Spleen (tissue), 11 donors: ENCODE measurements around the gene NR3C1. TPM values are rescaled to one million over a fixed set of nuclear protein-coding genes. Genes with fewer than 3 reads are reported as not detected.

ENCODE experiments used
- DNase-seq: peaks from one replicate; pipeline ENCODE4 v3.0.0-alpha.2; 2020
- H3K27ac ChIP-seq, 8 donors: fragments of 200-600 bp; sonication (generic) in 7 of 8; 1 replicate in 4 of 8; 2 replicates in 4 of 8; pipeline versions ENCODE4 v1.5.0 to v1.8.0; 2016 to 2021; ENCODE audit warnings: inconsistent platforms in 4 of 8, mild to moderate bottlenecking in 4 of 8, moderate library complexity in 1 of 8
- H3K27me3 ChIP-seq, 7 donors: fragments of 200-600 bp; sonication (generic) in 6 of 7; replicated peaks in 1 of 7; 1 replicate in 4 of 7; 2 replicates in 3 of 7; pipeline versions ENCODE4 v1.5.0 to v1.8.0; 2016 to 2021; ENCODE audit warnings: inconsistent platforms in 3 of 7, mild to moderate bottlenecking in 1 of 7
- H3K36me3 ChIP-seq, 6 donors: fragments of 200-600 bp; sonication (generic) in 5 of 6; 1 replicate in 4 of 6; 2 replicates in 2 of 6; pipeline versions ENCODE4 v1.5.0 to v1.8.0; 2016 to 2021; ENCODE audit warnings: inconsistent platforms in 2 of 6
- H3K4me1 ChIP-seq, 6 donors: fragments of 200-600 bp; sonication (generic) in 5 of 6; 1 replicate in 3 of 6; 2 replicates in 3 of 6; pipeline versions ENCODE4 v1.5.0 to v1.8.0; 2016 to 2021; ENCODE audit warnings: inconsistent platforms in 3 of 6
- H3K4me3 ChIP-seq, 8 donors: fragments of 200-600 bp; sonication (generic) in 7 of 8; 1 replicate in 4 of 8; 2 replicates in 4 of 8; pipeline versions ENCODE4 v1.5.0 to v1.8.0; 2016 to 2021; ENCODE audit warnings: inconsistent platforms in 4 of 8, mild to moderate bottlenecking in 4 of 8, moderate library complexity in 2 of 8
- H3K9me3 ChIP-seq, 8 donors: fragments of 200-600 bp; sonication (generic) in 7 of 8; 1 replicate in 4 of 8; 2 replicates in 4 of 8; pipeline versions ENCODE4 v1.5.0 to v1.8.0; 2016 to 2021; ENCODE audit warnings: inconsistent platforms in 4 of 8
- CTCF ChIP-seq, 11 experiments: fragments of 200-600 bp in 7 of 11; fragments of 450-650 bp in 4 of 11; sonication (generic) in 4 of 11; IDR thresholded peaks in 8 of 11; conservative IDR thresholded peaks in 3 of 11; 1 replicate in 7 of 11; 2 replicates in 4 of 11; pipeline versions ENCODE4 v1.4.0 to v1.8.0; 2016 to 2021; ENCODE audit warnings: antibody characterized with exemption in 11 of 11, inconsistent platforms in 4 of 11, mild to moderate bottlenecking in 1 of 11
- POLR2A ChIP-seq, 3 donors: fragments of 450-650 bp; IDR thresholded peaks; one replicate each; pipeline ENCODE4 v1.5.1; 2017; ENCODE audit warnings: antibody characterized with exemption in 3 of 3, mild to moderate bottlenecking in 1 of 3
- POLR2AphosphoS5 ChIP-seq, 3 donors: sonication (generic); formaldehyde crosslinking; IDR thresholded peaks; one replicate each; pipeline ENCODE4 v1.5.1; 2017; ENCODE audit warnings: antibody characterized with exemption in 3 of 3
- WGBS, 5 donors: extraction: QIAGEN DNeasy Blood & Tissue Kit in 3 of 5; methylation state at CpG; one replicate each; pipeline versions ENCODE4 v1.1.5 to v1.1.7; 2013 to 2018; 5-methylcytosine and 5-hydroxymethylcytosine counted together
- intact Hi-C: fragments of 100-400 bp; cut with DNase I; formaldehyde crosslinking; loops from one replicate; pipeline ENCODE4 v1.15.0; 2023; ENCODE audit warnings: low total_unique reads
- polyA plus RNA-seq, 3 donors: library from polyadenylated mRNA; stranded (reverse); fragments of 200-250 nt; gene quantifications; one replicate each; pipeline ENCODE4 v1.2.1, GENCODE V29; 2013
- total RNA-seq, 7 donors: library from RNA; depleted of rRNA in 3 of 7; stranded (reverse); fragments of >200 nt in 3 of 7; fragmentation: NEBNext Ultra II Directional in 4 of 7; extraction: Animal tissue kit (Norgen Biotek cat#: 25700) in 4 of 7; gene quantifications; one replicate each; pipeline versions ENCODE4 v1.1.0 to v1.2.1, GENCODE V29; 2016 to 2021
- donor health status: healthy with polysubstance abuse.
- donor health status: DM: no; HTN: no; CAD: no; lungs with moderate emphysema.
- donor health status: DM: no; HTN: no; CAD: no.
- donor health status: Bipolar disorder and iron deficiency.
- donor health status: healthy.
- donor health status: DM: no; HTN: no; CAD: no.
- donor health status: DM: yes; HTN: yes; CAD: no.

Gene NR3C1
- total and polyA plus RNA-seq, 10 donors = 18.2 to 97.8 (median 71.2) TPM

- TF ChIP-seq CTCF (IDR thresholded peaks at IDR 0.05 in 8 of 11, conservative IDR thresholded peaks at IDR 0.05 in 3 of 11) (no peak), POLR2A (IDR thresholded peaks at IDR 0.05) (no peak), POLR2AphosphoS5 (IDR thresholded peaks at IDR 0.05) (no peak)
- no peak overlapping the region for H3K4me3 ChIP-seq
- H3K9me3 ChIP-seq = no peaks in the 10 kb centered on the region
- H3K27ac ChIP-seq = no peak overlapping the region
- no peaks in the 10 kb centered on the region for H3K27me3 ChIP-seq
- no peak for DNase-seq
- 83 to 91% (median 89%) methylated on average over 5 of the region's 5 CpGs for WGBS, 5 donors
- peaks cover 0 to 88% (median 29%) of the 10 kb centered on the region in 6 donors for H3K4me1 ChIP-seq
- intact Hi-C loops = no loop called here
- H3K36me3 ChIP-seq = peaks cover 0 to 6% (median 0%) of the 10 kb centered on the region in 6 donors
These were observed 83.9 kb downstream of the NR3C1 start for GRCh38 chr5:143319437-143320227.

GRCh38 chr5:143318833-143319232 lies 84.7 kb downstream of the NR3C1 start:
- Histone ChIP-seq H3K4me3 (no peak overlapping the region), H3K9me3 (no peaks in the 10 kb centered on the region), H3K27ac (no peak overlapping the region), H3K36me3 (peaks cover 0 to 4% (median 0%) of the 10 kb centered on the region in 6 donors), H3K27me3 (no peaks in the 10 kb centered on the region), H3K4me1 (peaks cover 0 to 96% (median 34%) of the 10 kb centered on the region in 6 donors)
- intact Hi-C loops = no loop called here
- TF ChIP-seq POLR2AphosphoS5 (IDR thresholded peaks at IDR 0.05) (no peak), CTCF (IDR thresholded peaks at IDR 0.05 in 8 of 11, conservative IDR thresholded peaks at IDR 0.05 in 3 of 11) (no peak), POLR2A (IDR thresholded peaks at IDR 0.05) (no peak)
- no peak for DNase-seq
- 83 to 100% (median 97%) methylated on average over 1 of the region's 1 CpG for WGBS, 5 donors

- no peak for TF ChIP-seq CTCF (IDR thresholded peaks at IDR 0.05 in 8 of 11, conservative IDR thresholded peaks at IDR 0.05 in 3 of 11)
- no peak for TF ChIP-seq POLR2AphosphoS5 (IDR thresholded peaks at IDR 0.05)
- TF ChIP-seq POLR2A (IDR thresholded peaks at IDR 0.05) = no peak
- intact Hi-C loops = no loop called here
- DNase-seq = no peak
- 83 to 100% (median 89%) methylated on average over 1 of the region's 1 CpG for WGBS, 5 donors
- Histone ChIP-seq H3K36me3 (peaks cover 0 to 8% (median under 1%) of the 10 kb centered on the region in 6 donors), H3K4me3 (no peak overlapping the region), H3K4me1 (peaks cover 0 to 97% (median 35%) of the 10 kb centered on the region in 6 donors), H3K27me3 (no peaks in the 10 kb centered on the region), H3K27ac (no peak overlapping the region), H3K9me3 (no peaks in the 10 kb centered on the region)
These were observed 85.2 kb downstream of the NR3C1 start for GRCh38 chr5:143318270-143318669.

- H3K27ac ChIP-seq = no peak overlapping the region
- intact Hi-C loops = no loop called here
- peaks cover 0 to 94% (median 30%) of the 10 kb centered on the region in 6 donors for H3K4me1 ChIP-seq
- 50 to 63% (median 54%) methylated on average over 4 of the region's 4 CpGs for WGBS, 5 donors
- peaks cover 0 to 21% (median 12%) of the 10 kb centered on the region in 6 donors for H3K36me3 ChIP-seq
- no peak overlapping the region for H3K4me3 ChIP-seq
- DNase-seq = no peak
- TF ChIP-seq CTCF (IDR thresholded peaks at IDR 0.05 in 8 of 11, conservative IDR thresholded peaks at IDR 0.05 in 3 of 11) = no peak
- no peak for TF ChIP-seq POLR2A (IDR thresholded peaks at IDR 0.05)
- TF ChIP-seq POLR2AphosphoS5 (IDR thresholded peaks at IDR 0.05) = no peak
- no peaks in the 10 kb centered on the region for H3K9me3 ChIP-seq
- no peaks in the 10 kb centered on the region for H3K27me3 ChIP-seq
These were observed 86.4 kb downstream of the NR3C1 start for GRCh38 chr5:143316844-143317631.
